H7 (cell line): Measurements from ENCODE around the gene PLA2G4F. TPM values are rescaled to one million over a fixed set of nuclear protein-coding genes. Genes with fewer than 3 reads are reported as not detected.

Source experiments
- DNase-seq: peaks from one replicate; pipeline ENCODE4 v3.0.0; 2012
- H3K27me3 ChIP-seq: 2 replicates; pipeline ENCODE4 v1.6.0; 2011; ENCODE audit warnings: mild to moderate bottlenecking, low read length; ENCODE audit not compliant: control insufficient read depth, insufficient read depth
- H3K36me3 ChIP-seq: replicated peaks from 2 replicates; pipeline ENCODE4 v1.5.1; 2011; ENCODE audit warnings: low read length; ENCODE audit not compliant: control insufficient read depth, insufficient read depth
- H3K4me3 ChIP-seq: 2 replicates; pipeline ENCODE4 v1.5.1; 2011; ENCODE audit warnings: low read depth, mild to moderate bottlenecking, control low read depth, low read length, moderate library complexity; ENCODE audit not compliant: insufficient read depth
- total RNA-seq: library from RNA; depleted of rRNA; stranded (reverse); fragments of >200 nt; shearing (Covaris generic); gene quantifications from 2 replicates; pipeline ENCODE4 v1.2.3, GENCODE V29; 2014; rRNA removed

Gene PLA2G4F, protein sequence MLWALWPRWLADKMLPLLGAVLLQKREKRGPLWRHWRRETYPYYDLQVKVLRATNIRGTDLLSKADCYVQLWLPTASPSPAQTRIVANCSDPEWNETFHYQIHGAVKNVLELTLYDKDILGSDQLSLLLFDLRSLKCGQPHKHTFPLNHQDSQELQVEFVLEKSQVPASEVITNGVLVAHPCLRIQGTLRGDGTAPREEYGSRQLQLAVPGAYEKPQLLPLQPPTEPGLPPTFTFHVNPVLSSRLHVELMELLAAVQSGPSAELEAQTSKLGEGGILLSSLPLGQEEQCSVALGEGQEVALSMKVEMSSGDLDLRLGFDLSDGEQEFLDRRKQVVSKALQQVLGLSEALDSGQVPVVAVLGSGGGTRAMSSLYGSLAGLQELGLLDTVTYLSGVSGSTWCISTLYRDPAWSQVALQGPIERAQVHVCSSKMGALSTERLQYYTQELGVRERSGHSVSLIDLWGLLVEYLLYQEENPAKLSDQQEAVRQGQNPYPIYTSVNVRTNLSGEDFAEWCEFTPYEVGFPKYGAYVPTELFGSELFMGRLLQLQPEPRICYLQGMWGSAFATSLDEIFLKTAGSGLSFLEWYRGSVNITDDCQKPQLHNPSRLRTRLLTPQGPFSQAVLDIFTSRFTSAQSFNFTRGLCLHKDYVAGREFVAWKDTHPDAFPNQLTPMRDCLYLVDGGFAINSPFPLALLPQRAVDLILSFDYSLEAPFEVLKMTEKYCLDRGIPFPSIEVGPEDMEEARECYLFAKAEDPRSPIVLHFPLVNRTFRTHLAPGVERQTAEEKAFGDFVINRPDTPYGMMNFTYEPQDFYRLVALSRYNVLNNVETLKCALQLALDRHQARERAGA
- total RNA-seq: not detected in 2 replicates

DNA sequence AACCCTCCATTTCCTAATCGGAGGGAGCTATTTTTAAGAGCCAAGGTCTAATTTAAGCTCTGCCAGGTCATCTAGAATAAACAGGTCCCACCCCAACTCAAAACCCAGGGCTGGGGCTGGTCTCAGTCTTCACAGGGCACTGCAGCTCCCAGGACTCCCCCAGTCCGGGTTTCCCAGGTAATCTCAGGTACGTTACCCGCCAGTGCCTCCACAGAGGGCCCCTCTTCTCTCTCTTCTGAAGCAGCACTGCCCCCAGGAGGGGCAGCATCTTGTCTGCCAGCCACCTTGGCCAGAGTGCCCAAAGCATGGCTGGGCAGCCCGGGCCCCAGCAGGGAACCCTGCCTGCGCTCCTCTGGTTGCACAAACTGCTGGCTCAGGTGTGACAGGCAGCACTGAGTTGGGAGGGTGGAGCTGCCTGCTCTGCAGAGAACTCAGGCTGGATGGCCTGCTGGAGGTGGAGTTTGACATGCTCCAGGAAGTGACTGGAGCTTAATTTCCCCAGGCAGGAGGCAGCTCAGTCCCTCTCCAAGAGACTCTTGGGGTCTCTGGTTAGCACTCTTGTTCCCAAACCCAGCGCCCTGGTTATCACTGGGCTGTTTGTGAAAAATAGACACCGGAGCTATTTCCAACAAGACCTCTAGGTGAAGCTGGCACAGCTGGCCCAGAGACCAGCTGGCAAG, at the start of gene PLA2G4F:
Gene PLA2G4F, minus strand, starts transcription at position 394 of the 680 bp plus-strand sequence. Its CDS starts 87 bp downstream, at position 307.
- DNase-seq: peak; percentile 72
- no peak within 1 kb of the TSS for H3K4me3 ChIP-seq
- H3K27me3 ChIP-seq: no peaks in the 10 kb centered on the region
- H3K36me3 ChIP-seq: peaks cover 6% of the 10 kb centered on the region

DNA sequence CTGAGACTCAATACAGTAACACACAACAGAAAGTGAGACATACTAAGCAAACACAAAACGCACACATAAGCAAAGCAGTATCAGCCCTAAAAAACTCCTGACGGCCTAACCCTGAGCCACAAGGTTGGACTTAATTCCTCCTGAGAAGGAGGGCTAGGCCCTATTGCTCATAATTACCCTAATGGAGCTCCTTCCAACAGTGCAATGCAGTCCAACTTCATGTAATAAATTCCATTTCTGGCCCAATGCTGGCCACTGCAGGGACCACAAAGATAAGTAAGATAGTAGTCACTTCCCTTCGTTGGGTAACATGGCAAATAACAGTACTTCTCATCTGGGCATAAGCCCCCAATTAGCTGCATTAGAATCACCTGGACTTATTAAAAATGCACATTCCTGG, 47.5 kb upstream of the PLA2G4F start:
- DNase-seq: no peak
- Histone ChIP-seq H3K36me3 (no peaks in the 10 kb centered on the region), H3K4me3 (no peak overlapping the region), H3K27me3 (no peaks in the 10 kb centered on the region)

DNA sequence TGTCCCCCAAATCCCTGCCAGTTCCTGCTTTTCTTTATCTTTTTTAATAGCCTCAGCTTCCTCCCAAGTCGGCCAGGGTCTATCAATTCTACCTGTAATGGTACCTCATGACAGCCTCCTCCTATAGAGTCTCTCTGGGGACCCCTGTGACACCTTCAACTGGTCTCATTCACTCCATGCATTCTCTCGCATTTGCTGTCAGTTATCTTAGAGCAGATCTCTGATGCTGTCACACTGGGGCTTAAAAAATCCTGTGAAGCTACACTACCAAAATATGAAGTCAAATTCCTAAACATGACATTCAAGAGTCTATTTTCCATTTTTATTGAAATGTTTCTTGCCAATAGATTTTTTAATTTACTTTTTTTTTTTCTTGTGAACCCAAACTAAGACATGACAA, 46.2 kb upstream of the PLA2G4F start:
- DNase-seq: no peak
- no peaks in the 10 kb centered on the region for H3K36me3 ChIP-seq
- H3K4me3 ChIP-seq: no peak overlapping the region
- no peaks in the 10 kb centered on the region for H3K27me3 ChIP-seq

DNA sequence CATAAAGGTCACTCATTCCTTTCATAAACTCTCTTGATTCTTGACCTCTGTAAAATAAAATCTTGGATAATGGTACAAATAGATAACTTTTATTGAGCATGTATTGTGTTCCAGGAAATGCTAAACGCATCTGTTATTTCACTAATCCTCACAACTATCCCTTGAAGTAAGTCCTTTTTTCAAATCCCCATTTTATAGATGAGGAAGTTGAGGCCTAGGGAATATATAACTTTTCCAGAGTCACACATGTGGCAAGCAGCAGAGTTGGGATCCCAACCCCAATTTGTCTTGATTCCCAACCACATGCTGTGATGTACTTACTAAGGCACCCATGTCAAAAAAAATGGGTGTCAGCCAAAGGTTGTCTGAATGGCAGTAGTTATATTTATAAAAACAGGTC, 45.4 kb upstream of the PLA2G4F start:
- no peak for DNase-seq
- H3K36me3 ChIP-seq: no peaks in the 10 kb centered on the region
- H3K4me3 ChIP-seq: no peak overlapping the region
- no peaks in the 10 kb centered on the region for H3K27me3 ChIP-seq

DNA sequence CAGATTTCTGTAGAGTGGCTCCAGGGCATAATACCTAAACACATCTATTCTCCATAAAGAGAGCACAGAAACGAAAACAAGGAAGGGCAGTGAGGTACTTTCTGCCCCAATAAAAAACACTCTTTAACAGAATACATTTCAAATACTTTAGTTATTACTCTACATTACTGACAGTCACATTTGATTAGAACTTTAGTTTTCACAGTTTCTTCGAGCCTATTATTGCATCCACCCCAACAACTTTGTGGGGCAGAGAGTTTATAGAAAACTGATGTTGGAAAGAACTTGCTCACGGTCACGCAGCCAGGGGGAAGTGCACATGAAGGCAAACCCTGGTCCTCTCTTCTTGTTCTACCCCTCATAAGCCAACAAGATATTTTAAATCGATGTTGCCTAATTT, 42.7 kb upstream of the PLA2G4F start:
- H3K4me3 ChIP-seq: no peak overlapping the region
- no peak for DNase-seq
- no peaks in the 10 kb centered on the region for H3K27me3 ChIP-seq
- no peaks in the 10 kb centered on the region for H3K36me3 ChIP-seq

DNA sequence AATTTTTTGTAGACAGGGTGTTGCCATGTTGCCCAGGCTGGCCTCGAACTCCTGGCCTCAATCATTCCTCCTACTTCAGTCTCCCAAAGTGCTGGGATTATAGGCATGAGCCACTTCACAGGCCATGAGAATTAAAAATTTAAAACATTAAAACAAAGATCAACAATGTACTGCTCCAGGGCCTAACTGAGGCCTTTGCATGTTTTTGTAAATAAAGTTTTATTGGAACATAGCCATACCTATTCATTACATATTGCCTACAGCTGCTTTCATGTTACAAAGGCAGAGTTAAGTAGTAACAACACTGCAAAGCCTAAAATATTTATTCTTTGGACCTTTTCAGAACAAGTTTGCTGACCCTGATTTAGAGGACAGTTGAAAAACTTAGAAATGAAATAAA, 42.1 kb upstream of the PLA2G4F start:
- Histone ChIP-seq H3K4me3 (no peak overlapping the region), H3K27me3 (no peaks in the 10 kb centered on the region), H3K36me3 (no peaks in the 10 kb centered on the region)
- no peak for DNase-seq

DNA sequence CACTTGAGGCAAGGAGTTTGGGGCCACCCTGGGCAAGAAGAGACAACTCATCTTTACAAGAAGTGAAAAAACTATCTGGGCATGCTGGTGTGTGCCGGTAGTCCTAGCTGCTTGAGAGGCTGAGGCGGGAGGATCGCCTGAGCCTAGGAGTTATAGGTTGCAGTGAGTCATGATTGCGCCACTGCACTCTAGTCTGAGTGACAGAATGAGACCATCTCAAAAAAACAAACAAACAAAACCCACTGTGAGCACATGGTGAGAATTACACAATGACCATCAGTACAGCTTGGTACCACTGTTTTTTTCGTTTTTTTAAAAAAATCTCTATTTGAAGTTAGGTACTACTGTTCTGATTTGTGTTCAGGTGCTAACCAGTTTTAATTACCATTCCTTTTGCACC, 38.1 kb upstream of the PLA2G4F start:
- Histone ChIP-seq H3K27me3 (no peaks in the 10 kb centered on the region), H3K4me3 (no peak overlapping the region), H3K36me3 (peaks cover 2% of the 10 kb centered on the region; the same call in 1 of the 2 replicates)
- no peak for DNase-seq

DNA sequence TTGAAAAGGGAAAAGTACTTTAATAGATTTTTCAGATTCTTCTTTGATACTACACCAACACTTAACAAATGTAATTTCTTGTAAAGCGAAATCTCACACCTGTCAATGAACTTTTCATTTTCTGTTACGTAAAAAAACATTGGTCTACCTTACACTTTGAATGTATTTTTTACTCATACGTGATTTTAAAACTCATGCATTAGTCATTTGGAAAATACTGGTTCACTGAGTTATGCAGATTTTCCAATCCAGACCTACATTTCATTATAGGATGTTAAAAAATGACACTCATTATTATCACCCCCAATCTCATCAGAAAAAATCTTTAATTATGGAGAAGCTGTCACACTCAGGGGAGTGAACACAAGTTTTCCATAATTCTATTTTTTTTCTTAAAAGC, 36.9 kb upstream of the PLA2G4F start:
- Histone ChIP-seq H3K36me3 (peaks cover 2% of the 10 kb centered on the region; the same call in 1 of the 2 replicates), H3K27me3 (no peaks in the 10 kb centered on the region), H3K4me3 (no peak overlapping the region)
- DNase-seq: no peak

DNA sequence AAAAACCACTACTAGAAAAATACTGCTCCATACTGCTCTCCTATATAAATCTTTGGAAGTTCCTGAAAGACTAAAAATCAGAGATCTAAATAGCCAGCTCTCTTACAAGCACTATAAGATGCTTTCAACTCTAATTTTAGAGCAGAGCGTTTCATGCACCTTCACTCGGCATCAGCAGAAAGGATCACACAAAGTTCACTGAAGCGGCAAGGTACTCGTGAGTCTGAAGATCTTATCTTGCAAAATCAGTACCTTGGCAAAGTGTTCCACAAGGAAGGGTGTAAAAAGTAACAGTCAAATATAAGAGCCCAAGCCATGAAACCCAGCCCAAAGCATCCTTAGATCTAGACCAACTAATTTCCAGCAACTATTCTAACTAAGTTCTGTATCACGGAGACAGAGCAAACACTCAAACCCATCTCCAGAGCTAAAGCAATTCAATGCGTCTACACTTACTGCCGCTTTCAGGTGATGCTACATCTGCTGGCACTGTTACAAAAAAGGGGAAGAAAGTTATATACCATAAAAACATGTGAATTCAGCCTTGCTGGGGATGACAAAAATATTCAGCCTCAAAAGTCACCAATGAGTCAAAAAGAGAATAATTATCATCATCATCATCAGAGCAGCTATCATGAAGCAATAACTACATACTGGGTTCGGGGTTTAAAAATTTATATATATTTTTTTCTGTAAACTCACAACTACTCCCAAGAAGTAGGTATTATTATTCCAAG, 35.3 kb upstream of the PLA2G4F start:
- DNase-seq: no peak
- H3K27me3 ChIP-seq: no peaks in the 10 kb centered on the region
- H3K4me3 ChIP-seq: no peak overlapping the region
- peaks cover 2% of the 10 kb centered on the region; the same call in 1 of the 2 replicates for H3K36me3 ChIP-seq

DNA sequence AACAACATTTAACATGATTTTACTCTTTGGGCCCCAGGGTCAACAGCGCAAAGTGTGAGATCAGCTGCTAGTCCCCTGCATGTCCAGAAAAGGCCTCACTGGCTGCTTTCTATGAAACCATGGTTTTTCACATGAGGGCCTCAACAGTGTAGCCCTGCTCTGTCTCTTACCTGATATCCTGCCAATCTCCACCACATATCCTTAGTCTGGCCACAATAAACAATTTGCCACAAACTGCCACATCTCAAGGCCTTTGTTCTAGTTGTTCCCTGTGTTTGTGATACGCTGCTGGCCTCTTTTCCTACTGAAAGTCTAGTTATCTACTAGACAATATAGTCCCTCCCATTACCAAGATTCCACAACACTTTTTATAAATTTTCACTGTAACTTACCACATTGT, 33.9 kb upstream of the PLA2G4F start:
- DNase-seq: no peak
- H3K4me3 ChIP-seq: no peak overlapping the region
- H3K36me3 ChIP-seq: peaks cover 2% of the 10 kb centered on the region; the same call in 1 of the 2 replicates
- H3K27me3 ChIP-seq: no peaks in the 10 kb centered on the region

DNA sequence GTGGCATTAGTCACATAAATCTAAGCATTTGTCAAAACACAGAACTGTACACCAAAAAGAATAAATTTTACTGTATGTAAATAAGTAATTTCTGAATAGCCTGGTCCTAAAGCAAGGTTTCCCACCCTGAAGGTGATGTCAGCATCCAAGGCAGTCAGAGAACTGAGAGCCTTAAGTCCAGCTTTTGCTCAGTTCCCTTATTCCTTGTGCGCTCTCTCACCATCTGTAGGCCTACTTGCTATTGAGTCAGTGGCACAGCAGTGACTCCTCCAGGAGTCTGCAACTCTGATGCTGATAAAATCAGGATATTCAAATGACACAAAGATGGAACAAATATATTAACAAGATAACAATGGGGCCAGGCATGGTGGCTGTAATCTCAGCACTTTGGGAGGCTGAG, 29.4 kb upstream of the PLA2G4F start:
- Histone ChIP-seq H3K27me3 (no peaks in the 10 kb centered on the region), H3K4me3 (no peak overlapping the region), H3K36me3 (peaks cover 4% of the 10 kb centered on the region)
- DNase-seq: no peak

DNA sequence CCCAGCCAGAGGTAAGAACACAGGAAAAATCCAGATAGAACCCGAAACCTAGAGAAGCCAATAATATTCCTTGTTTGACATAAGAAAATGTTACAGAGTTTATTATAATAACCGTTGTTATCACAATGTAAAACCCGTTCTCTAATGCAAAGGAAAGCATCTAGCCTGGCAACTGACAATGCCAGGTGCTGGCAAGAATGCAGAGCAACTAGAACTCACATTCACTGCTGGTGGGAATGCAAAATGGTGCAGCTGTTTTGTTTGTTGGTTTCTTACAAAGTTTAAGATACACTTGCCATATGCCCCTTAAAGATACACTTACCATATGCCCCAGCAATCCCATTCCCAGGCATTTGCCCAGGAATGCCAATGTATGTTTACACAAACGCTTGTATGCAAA, 28.3 kb upstream of the PLA2G4F start:
- Histone ChIP-seq H3K4me3 (no peak overlapping the region), H3K36me3 (peaks cover 2% of the 10 kb centered on the region), H3K27me3 (no peaks in the 10 kb centered on the region)
- no peak for DNase-seq

DNA sequence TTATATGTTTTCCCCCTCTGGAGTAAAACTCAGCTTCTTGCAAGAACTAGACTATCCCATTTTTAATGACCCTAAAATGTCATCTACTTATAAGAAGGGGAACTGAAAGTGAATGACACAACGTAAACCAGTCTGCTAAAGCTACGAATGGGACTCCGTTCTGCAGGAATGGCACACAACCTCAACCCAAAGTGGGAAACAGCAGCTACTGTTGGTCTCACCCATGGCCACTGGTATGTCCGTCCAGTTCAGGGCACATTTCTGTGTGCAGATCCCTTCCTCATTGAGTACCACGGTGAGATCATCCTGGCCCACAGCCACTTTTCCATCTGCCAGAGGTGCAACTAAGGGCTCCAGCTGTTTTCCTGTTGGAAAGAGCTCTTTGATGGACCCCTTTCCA, 27.9 kb upstream of the PLA2G4F start:
- Histone ChIP-seq H3K27me3 (no peaks in the 10 kb centered on the region), H3K36me3 (peaks cover 2% of the 10 kb centered on the region), H3K4me3 (no peak overlapping the region)
- no peak for DNase-seq

DNA sequence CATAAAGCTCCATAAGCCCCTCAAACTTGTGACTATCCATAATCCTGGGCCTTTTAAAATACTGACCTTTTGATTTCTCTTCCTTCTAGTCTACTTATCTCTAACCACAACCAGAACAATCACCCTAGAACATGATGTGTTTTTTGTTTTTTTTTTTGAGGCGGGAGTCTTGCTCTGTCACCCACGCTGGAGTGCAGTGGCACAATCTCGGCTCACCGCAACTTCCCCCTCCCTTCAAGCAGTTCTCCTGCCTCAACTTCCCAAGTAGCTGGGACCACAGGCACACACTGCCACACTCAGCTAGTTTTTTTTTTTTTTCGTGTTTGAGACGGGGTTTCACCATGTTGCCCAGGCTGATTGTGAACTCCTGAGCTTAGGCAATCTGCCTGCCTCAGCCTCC, 26.5 kb upstream of the PLA2G4F start:
- H3K27me3 ChIP-seq: no peaks in the 10 kb centered on the region
- no peak for DNase-seq
- no peak overlapping the region for H3K4me3 ChIP-seq
- H3K36me3 ChIP-seq: peaks cover 5% of the 10 kb centered on the region
